A673 (cell line): Measurements from ENCODE around the gene CDH23. TPM values are rescaled to one million over a fixed set of nuclear protein-coding genes. Genes with fewer than 3 reads are reported as not detected.

ENCODE experiments used
- BruUV-seq: library from RNA; stranded (reverse); fragments of 400-500 nt; replicated peaks from 2 replicates; lab custom pipeline; 2021; lab: Mats Ljungman, UMichigan
- CTCF ChIA-PET: fragments of 300-600 bp; sonication (Branson Sonifier 250); formaldehyde crosslinking; loops from one replicate; lab custom pipeline; 2022; ENCODE audit warnings: antibody characterized with exemption; lab: Charles Lee
- POLR2A ChIA-PET: fragments of 300-600 bp; sonication (Branson Sonifier 250); formaldehyde crosslinking; loops from one replicate; lab custom pipeline; 2022; ENCODE audit warnings: antibody characterized with exemption; ENCODE audit not compliant: low non-redundant PET; lab: Charles Lee
- DNase-seq: peaks from one replicate; pipeline ENCODE4 v3.0.0-alpha.2; 2015; ENCODE audit warnings: low spot score
- H3K27ac ChIP-seq: fragments of 200-600 bp; sonication (generic); 2 replicates; pipeline ENCODE4 v1.5.1; 2016; ENCODE audit warnings: mixed run types, low read depth, mild to moderate bottlenecking, mixed read lengths, antibody characterized with exemption, low read length; ENCODE audit not compliant: poor library complexity, severe bottlenecking
- H3K27me3 ChIP-seq: fragments of 200-600 bp; sonication (generic); replicated peaks from 2 replicates; pipeline ENCODE4 v1.6.1; 2017; ENCODE audit warnings: mixed run types, low read depth, mild to moderate bottlenecking, mixed read lengths, antibody characterized with exemption, low read length; ENCODE audit not compliant: insufficient read depth, poor library complexity
- H3K36me3 ChIP-seq: fragments of 200-600 bp; sonication (generic); 2 replicates; pipeline ENCODE4 v1.6.1; 2016; ENCODE audit warnings: mixed run types, mild to moderate bottlenecking, mixed read lengths, antibody characterized with exemption, low read length; ENCODE audit not compliant: insufficient read depth, poor library complexity, severe bottlenecking
- H3K4me1 ChIP-seq: fragments of 200-600 bp; sonication (generic); 2 replicates; pipeline ENCODE4 v1.6.1; 2017; ENCODE audit warnings: mixed run types, mild to moderate bottlenecking, mixed read lengths, antibody characterized with exemption, low read length; ENCODE audit not compliant: insufficient read depth, poor library complexity, severe bottlenecking
- H3K4me3 ChIP-seq: fragments of 200-600 bp; sonication (generic); 2 replicates; pipeline ENCODE4 v1.5.1; 2016; ENCODE audit warnings: low read depth, mixed run types, mild to moderate bottlenecking, mixed read lengths, low read length; ENCODE audit not compliant: poor library complexity, severe bottlenecking
- H3K9me3 ChIP-seq: fragments of 200-600 bp; sonication (generic); 2 replicates; pipeline ENCODE4 v1.6.1; 2016; ENCODE audit warnings: mixed run types, low read depth, mild to moderate bottlenecking, mixed read lengths, antibody characterized with exemption, low read length; ENCODE audit not compliant: poor library complexity, severe bottlenecking
- CTCF ChIP-seq: fragments of 300-800, 200-600 bp; sonication (generic); conservative IDR thresholded peaks from 2 replicates; pipeline ENCODE4 v1.5.1; 2017; ENCODE audit warnings: low read depth, mild to moderate bottlenecking, antibody characterized with exemption, low read length, moderate library complexity, mixed read lengths
- EZH2 ChIP-seq: fragments of 200-600 bp; sonication (generic); IDR thresholded peaks from 2 replicates; pipeline ENCODE4 v1.6.1; 2017; ENCODE audit warnings: borderline replicate concordance, low read depth, mild to moderate bottlenecking, mixed read lengths, antibody characterized with exemption, low read length; ENCODE audit not compliant: poor library complexity, severe bottlenecking
- intact Hi-C: fragments of 100-400 bp; cut with micrococcal nuclease; formaldehyde crosslinking; loops from one replicate; pipeline ENCODE4 v1.10.0; 2022; ENCODE audit not compliant: unreplicated experiment
- total RNA-seq: library from RNA; stranded (reverse); gene quantifications from 2 replicates; pipeline ENCODE4 v1.2.3, GENCODE V29; 2021

Gene CDH23
- total RNA-seq, 1 experiment from 2014 or later = 49.7 TPM

GRCh38 chr10:71582506-71583475, 186.1 kb downstream of the CDH23 start:
- Histone ChIP-seq H3K36me3 (no peaks in the 10 kb centered on the region), H3K4me3 (no peak overlapping the region), H3K4me1 (peaks cover 8% of the 10 kb centered on the region), H3K27ac (no peak overlapping the region), H3K27me3 (no peaks in the 10 kb centered on the region), H3K9me3 (no peaks in the 10 kb centered on the region)
- no TSS peak for BruUV-seq
- no peak for TF ChIP-seq EZH2
- TF ChIP-seq CTCF = no peak
- intact Hi-C loops = no loop called here
- DNase-seq = no peak
- POLR2A ChIA-PET = no interaction called here
- CTCF ChIA-PET = interaction anchor here (0.7 kb wide), 1 partner anchor 32 kb away, joined by 3 read pairs; no protein-coding TSS in a partner anchor

- CTCF ChIA-PET = no interaction called here
- H3K4me1 ChIP-seq = peaks cover 11% of the 10 kb centered on the region
- intact Hi-C loops = no loop called here
Observed at GRCh38 chr10:71584461-71584860, 187.7 kb downstream of the CDH23 start.

More at GRCh38 chr10:71584461-71584860, 187.7 kb downstream of the CDH23 start:
- H3K36me3 ChIP-seq = no peaks in the 10 kb centered on the region
- no peak overlapping the region for H3K4me3 ChIP-seq
- no TSS peak for BruUV-seq
- H3K9me3 ChIP-seq = no peaks in the 10 kb centered on the region
- no peaks in the 10 kb centered on the region for H3K27me3 ChIP-seq
- H3K27ac ChIP-seq = no peak overlapping the region
- no peak for DNase-seq
- POLR2A ChIA-PET = interaction anchor here (0.6 kb wide), 1 partner anchor 108 kb away, joined by 4 read pairs; no protein-coding TSS in a partner anchor
- TF ChIP-seq EZH2 (no peak), CTCF (no peak)
